RWPE1 (cell line): Measurements from ENCODE around the gene PTPRD.

Experiments used
- CTCF ChIA-PET: fragments of 350-600 bp; sonication (Branson Sonifier 250); formaldehyde crosslinking; extraction: SDS; loops from one replicate; lab custom pipeline; 2021; lab: Yijun Ruan, JAX
- POLR2A ChIA-PET: fragments of 400-600 bp; formaldehyde crosslinking; extraction: SDS; loops from one replicate; lab custom pipeline; 2020; ENCODE audit warnings: antibody characterized with exemption; ENCODE audit not compliant: low non-redundant PET; lab: Yijun Ruan, JAX
- DNase-seq: peaks from one replicate; pipeline ENCODE4 v3.0.0; 2012; ENCODE audit warnings: low spot score
- H3K27ac ChIP-seq: fragments of 450-650 bp; 2 replicates; pipeline ENCODE4 v1.5.1; 2017
- CTCF ChIP-seq: fragments of 450-650 bp; conservative IDR thresholded peaks from 2 replicates; pipeline ENCODE4 v1.5.1; 2017; ENCODE audit warnings: low read depth, mild to moderate bottlenecking

Gene PTPRD

GRCh38 chr9:9216934-9217333, 1395.9 kb downstream of the PTPRD start:
- TF ChIP-seq CTCF, result no peak
- ChIA-PET POLR2A (no interaction called here), CTCF (no interaction called here)
- DNase-seq, result no peak
- H3K27ac ChIP-seq, result no peak overlapping the region

- no peak for DNase-seq
- ChIA-PET CTCF (no interaction called here), POLR2A (no interaction called here)
- no peak for TF ChIP-seq CTCF
- no peak overlapping the region for H3K27ac ChIP-seq
Observed at GRCh38 chr9:9215050-9215449, 1397.8 kb downstream of the PTPRD start.

DNA sequence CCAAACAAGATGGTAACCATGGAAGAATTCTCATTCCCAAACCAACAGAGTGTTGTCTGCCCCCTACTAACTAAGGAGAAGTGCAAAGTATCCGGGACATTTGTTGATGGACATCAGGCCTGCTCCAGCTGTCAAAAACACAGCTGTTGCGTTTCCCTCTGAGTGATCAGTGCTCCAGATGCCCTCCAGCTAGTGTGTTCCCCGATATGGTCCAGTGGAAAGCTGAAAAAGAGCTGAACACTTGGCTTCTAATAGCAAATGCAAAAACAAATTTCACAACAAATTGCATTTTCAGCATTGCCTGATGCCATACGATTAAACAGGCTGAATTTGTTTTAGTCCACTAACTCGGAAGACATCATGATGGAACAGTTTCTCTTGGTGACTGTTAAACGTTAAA, 1398.7 kb downstream of the PTPRD start:
- H3K27ac ChIP-seq, result no peak overlapping the region
- CTCF ChIA-PET, result interaction anchor here (0.7 kb wide), 1 partner anchor 90 kb away, joined by 3 read pairs; no protein-coding TSS in a partner anchor
- TF ChIP-seq CTCF, result no peak
- POLR2A ChIA-PET, result no interaction called here
- no peak for DNase-seq

DNA sequence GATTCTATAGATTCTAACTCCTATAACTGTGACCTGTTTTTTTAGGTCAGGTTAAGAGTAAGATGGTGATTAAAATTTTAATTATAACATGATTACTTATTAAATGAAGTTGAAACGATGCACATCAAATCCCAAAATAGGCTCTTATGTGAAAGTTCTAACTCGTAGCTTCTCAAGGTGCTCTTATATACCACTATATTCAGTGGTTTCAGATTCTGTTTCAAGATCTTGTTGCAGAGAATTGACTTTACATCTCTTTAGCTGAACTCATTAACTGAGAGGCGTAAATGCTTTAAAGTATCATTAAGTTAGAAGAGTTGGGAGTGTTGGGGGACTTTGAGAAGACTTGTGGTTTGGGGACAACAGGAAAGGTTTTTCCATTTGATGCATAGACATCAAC, 1399.8 kb downstream of the PTPRD start:
- H3K27ac ChIP-seq, result no peak overlapping the region
- DNase-seq, result no peak
- POLR2A ChIA-PET, result no interaction called here
- TF ChIP-seq CTCF, result no peak
- CTCF ChIA-PET, result no interaction called here

- POLR2A ChIA-PET, result no interaction called here
- H3K27ac ChIP-seq, result no peak overlapping the region
- TF ChIP-seq CTCF, result no peak
- CTCF ChIA-PET, result no interaction called here
- no peak for DNase-seq
Observed at GRCh38 chr9:9202276-9202675, 1410.5 kb downstream of the PTPRD start.

DNA sequence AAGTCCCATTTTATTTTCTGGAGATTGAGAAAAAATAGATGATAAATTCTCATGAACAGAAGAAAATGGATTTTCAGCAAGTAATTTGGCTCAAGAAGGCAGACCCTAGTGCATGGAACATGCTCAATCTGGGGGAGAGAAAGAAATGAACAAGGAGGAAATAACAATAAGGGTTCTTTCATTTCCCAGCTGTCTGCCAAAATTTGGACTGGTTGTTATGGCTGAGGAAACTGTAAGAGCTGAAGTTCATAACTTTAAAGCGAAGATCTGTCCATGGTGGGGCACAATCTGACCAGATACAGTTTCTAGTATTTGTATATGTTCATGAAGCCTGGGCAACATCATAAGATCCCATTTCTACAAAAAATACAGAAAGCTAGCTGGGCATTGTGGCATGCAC, 1426.7 kb downstream of the PTPRD start:
- ChIA-PET POLR2A (no interaction called here), CTCF (no interaction called here)
- H3K27ac ChIP-seq, result no peak overlapping the region
- DNase-seq, result no peak
- TF ChIP-seq CTCF, result no peak

DNA sequence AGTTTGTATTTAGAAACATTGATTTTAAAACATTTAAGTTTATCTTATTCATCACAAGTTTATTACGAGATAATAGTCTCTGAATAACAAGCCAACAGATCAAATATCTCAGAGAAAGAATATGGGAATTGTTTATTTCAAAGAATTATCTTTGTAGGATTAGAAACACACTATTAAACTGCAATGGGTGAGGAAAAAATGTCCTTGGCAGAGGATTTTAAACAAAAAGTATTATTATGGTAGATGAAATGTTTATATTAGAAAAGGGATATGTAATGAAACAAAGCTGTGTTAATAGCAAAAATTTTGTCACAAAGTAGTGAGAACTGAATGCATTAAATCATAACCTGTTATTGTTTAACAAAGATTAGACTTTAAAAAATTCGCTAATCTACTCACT, 1430.4 kb downstream of the PTPRD start:
- DNase-seq, result no peak
- CTCF ChIA-PET, result no interaction called here
- no peak overlapping the region for H3K27ac ChIP-seq
- POLR2A ChIA-PET, result no interaction called here
- no peak for TF ChIP-seq CTCF
